Thyroid gland (tissue), 4 donors: Measurements from ENCODE around the gene PPM1F.

Experiments used
- CTCF ChIP-seq, 6 experiments: fragments of 200-600 bp in 3 of 6; fragments of 450-650 bp in 3 of 6; sonication (generic) in 3 of 6; IDR thresholded peaks; one replicate each; pipeline ENCODE4 v1.5.1; 2016 to 2019; ENCODE audit warnings: antibody characterized with exemption in 6 of 6, mild to moderate bottlenecking in 2 of 6, inconsistent platforms in 1 of 6, moderate library complexity in 1 of 6
- POLR2A ChIP-seq, 2 donors: fragments of 450-650 bp; IDR thresholded peaks; one replicate each; pipeline ENCODE4 v1.6.1; 2017; ENCODE audit warnings: antibody characterized with exemption in 2 of 2, mild to moderate bottlenecking in 2 of 2, moderate library complexity in 1 of 2

- TF ChIP-seq CTCF (IDR thresholded peaks at IDR 0.05) (no peak), POLR2A (IDR thresholded peaks at IDR 0.05) (no peak)
Measured at GRCh38 chr22:22001664-22002525, 49.2 kb upstream of the PPM1F start.
